ENCODE results near the gene POMGNT1. TPM values are rescaled to one million over a fixed set of nuclear protein-coding genes. Genes with fewer than 3 reads are reported as not detected.

The POMGNT1 gene
- total RNA-seq, 1 experiment from 2014 or later = 74.5 TPM

GRCh38 chr1:46196609-46197008 lies 1.6 kb downstream of the POMGNT1 start:
- Mint-ChIP-seq H3K4me1 (ENCODE audit: low read depth, unreplicated experiment) (peaks cover 9% of the 10 kb centered on the region), H3K36me3 (ENCODE audit: insufficient read depth, unreplicated experiment) (peaks cover 35% of the 10 kb centered on the region), H3K27ac (ENCODE audit: unreplicated experiment) (no peak overlapping the region), H3K4me3 (ENCODE audit: low read depth, unreplicated experiment) (no peak overlapping the region), H3K27me3 (ENCODE audit: unreplicated experiment) (no peaks in the 10 kb centered on the region), H3K9me3 (ENCODE audit: low read depth, unreplicated experiment) (no peaks in the 10 kb centered on the region)
- BruUV-seq (replicated peaks) = no TSS peak
- no peak for DNase-seq
- intact Hi-C loops (cut with micrococcal nuclease; ENCODE audit: unreplicated experiment) = no loop called here
- CTCF ChIA-PET = interaction anchor here (1.1 kb wide), 1 partner anchor 27 kb away, joined by 3 read pairs; no protein-coding TSS in a partner anchor
- no peak for TF ChIP-seq CTCF (IDR thresholded peaks at IDR 0.05; ENCODE audit: unreplicated experiment)

- Mint-ChIP-seq H3K9me3 (ENCODE audit: low read depth, unreplicated experiment) (no peaks in the 10 kb centered on the region), H3K27ac (ENCODE audit: unreplicated experiment) (no peak overlapping the region), H3K4me3 (ENCODE audit: low read depth, unreplicated experiment) (no peak overlapping the region), H3K27me3 (ENCODE audit: unreplicated experiment) (no peaks in the 10 kb centered on the region), H3K36me3 (ENCODE audit: insufficient read depth, unreplicated experiment) (peaks cover 27% of the 10 kb centered on the region), H3K4me1 (ENCODE audit: low read depth, unreplicated experiment) (no peaks in the 10 kb centered on the region)
- CTCF ChIA-PET = interaction anchor here (0.5 to 0.8 kb wide), 2 partner anchors 11 to 29 kb away, joined by 3 read pairs; no protein-coding TSS in a partner anchor
- TF ChIP-seq CTCF (IDR thresholded peaks at IDR 0.05; ENCODE audit: unreplicated experiment) = no peak
- intact Hi-C loops (cut with micrococcal nuclease; ENCODE audit: unreplicated experiment) = no loop called here
- BruUV-seq (replicated peaks) = no TSS peak
- DNase-seq = no peak
These were observed 3.5 kb downstream of the POMGNT1 start for GRCh38 chr1:46194641-46195193.

GRCh38 chr1:46193984-46194570 lies 4.2 kb downstream of the POMGNT1 start:
- Mint-ChIP-seq H3K4me3 (ENCODE audit: low read depth, unreplicated experiment) (no peak overlapping the region), H3K27me3 (ENCODE audit: unreplicated experiment) (no peaks in the 10 kb centered on the region), H3K36me3 (ENCODE audit: insufficient read depth, unreplicated experiment) (peaks cover 33% of the 10 kb centered on the region), H3K9me3 (ENCODE audit: low read depth, unreplicated experiment) (no peaks in the 10 kb centered on the region), H3K27ac (ENCODE audit: unreplicated experiment) (no peak overlapping the region), H3K4me1 (ENCODE audit: low read depth, unreplicated experiment) (no peaks in the 10 kb centered on the region)
- CTCF ChIA-PET = interaction anchor here (0.5 kb wide), 1 partner anchor 11 kb away, joined by 3 read pairs; no protein-coding TSS in a partner anchor
- intact Hi-C loops (cut with micrococcal nuclease; ENCODE audit: unreplicated experiment) = no loop called here
- no TSS peak for BruUV-seq (replicated peaks)
- DNase-seq = no peak
- no peak for TF ChIP-seq CTCF (IDR thresholded peaks at IDR 0.05; ENCODE audit: unreplicated experiment)

- BruUV-seq (replicated peaks) = no TSS peak
- Mint-ChIP-seq H3K4me1 (ENCODE audit: low read depth, unreplicated experiment) (peaks cover 6% of the 10 kb centered on the region), H3K9me3 (ENCODE audit: low read depth, unreplicated experiment) (no peaks in the 10 kb centered on the region), H3K27me3 (ENCODE audit: unreplicated experiment) (no peaks in the 10 kb centered on the region), H3K36me3 (ENCODE audit: insufficient read depth, unreplicated experiment) (peaks cover 29% of the 10 kb centered on the region), H3K4me3 (ENCODE audit: low read depth, unreplicated experiment) (no peak overlapping the region), H3K27ac (ENCODE audit: unreplicated experiment) (no peak overlapping the region)
- CTCF ChIA-PET = no interaction called here
- TF ChIP-seq CTCF (IDR thresholded peaks at IDR 0.05; ENCODE audit: unreplicated experiment) = no peak
- intact Hi-C loops (cut with micrococcal nuclease; ENCODE audit: unreplicated experiment) = no loop called here
- no peak for DNase-seq
These were observed 4.9 kb downstream of the POMGNT1 start for GRCh38 chr1:46193285-46193684.

Data from Calu3 (cell line).